G401.6 (cell line): ENCODE data around the gene MEF2C.

Experiments used
- FAIRE-seq: peaks from 2 replicates; lab custom pipeline; 2012; peaks lifted over from hg19 to GRCh38; lab: Jason Lieb, UNC

Gene MEF2C

GRCh38 chr5:88756953-88757352 is 126.0 kb downstream of the MEF2C start:
- no peak for FAIRE-seq

GRCh38 chr5:88748666-88749065 is 134.3 kb downstream of the MEF2C start:
- no peak for FAIRE-seq

GRCh38 chr5:88746438-88746882 is 136.5 kb downstream of the MEF2C start:
- no peak for FAIRE-seq

- no peak for FAIRE-seq
Observed at GRCh38 chr5:88745093-88745696, 137.8 kb downstream of the MEF2C start.

GRCh38 chr5:88743231-88743834 is 139.7 kb downstream of the MEF2C start:
- FAIRE-seq, result no peak

- FAIRE-seq, result no peak
Observed at GRCh38 chr5:88741964-88742363, 141.0 kb downstream of the MEF2C start.

- no peak for FAIRE-seq
Observed at GRCh38 chr5:88740604-88741185, 142.3 kb downstream of the MEF2C start.

GRCh38 chr5:88736494-88736893 is 146.5 kb downstream of the MEF2C start:
- FAIRE-seq, result no peak

GRCh38 chr5:88734983-88735382 is 148.0 kb downstream of the MEF2C start:
- FAIRE-seq, result no peak

GRCh38 chr5:88734191-88734640 is 148.8 kb downstream of the MEF2C start:
- FAIRE-seq, result no peak

GRCh38 chr5:88732862-88733261 is 150.1 kb downstream of the MEF2C start:
- FAIRE-seq, result no peak

GRCh38 chr5:88732181-88732633 is 150.8 kb downstream of the MEF2C start:
- no peak for FAIRE-seq

GRCh38 chr5:88729829-88730182 is 153.2 kb downstream of the MEF2C start:
- FAIRE-seq, result no peak

- FAIRE-seq, result peak; percentile 97
Observed at GRCh38 chr5:88729084-88729828, 153.7 kb downstream of the MEF2C start.

- FAIRE-seq, result peak; percentile 96
Observed at GRCh38 chr5:88727705-88728313, 155.2 kb downstream of the MEF2C start.

GRCh38 chr5:88725454-88725853 is 157.5 kb downstream of the MEF2C start:
- FAIRE-seq, result no peak

- peak; percentile 13 for FAIRE-seq
Observed at GRCh38 chr5:88724201-88724600, 158.8 kb downstream of the MEF2C start.

GRCh38 chr5:88722546-88723073 is 160.4 kb downstream of the MEF2C start:
- no peak for FAIRE-seq

- no peak for FAIRE-seq
Observed at GRCh38 chr5:88719434-88719833, 163.6 kb downstream of the MEF2C start.

GRCh38 chr5:88718736-88719135 is 164.2 kb downstream of the MEF2C start:
- no peak for FAIRE-seq

- no peak for FAIRE-seq
Observed at GRCh38 chr5:88716101-88716500, 166.9 kb downstream of the MEF2C start.

- FAIRE-seq, result no peak
Observed at GRCh38 chr5:88715503-88715902, 167.5 kb downstream of the MEF2C start.
